BLaER1 (cell line): ENCODE measurements around the gene COL23A1.
"Not testable (repeated sequence)": the region's sequence is repeated elsewhere in the genome, so short reads cannot be mapped to it uniquely, and the experiment has no call there.

Experiments
- H3K27ac ChIP-seq: shearing (Covaris generic); formaldehyde crosslinking; 2 replicates; pipeline ENCODE4 v1.8.1; 2022
- H3K27me3 ChIP-seq: shearing (Covaris generic); formaldehyde crosslinking; 2 replicates; pipeline ENCODE4 v1.8.1; 2022
- H3K36me3 ChIP-seq: shearing (Covaris generic); formaldehyde crosslinking; 2 replicates; pipeline ENCODE4 v1.8.1; 2022
- H3K4me1 ChIP-seq: shearing (Covaris generic); formaldehyde crosslinking; 2 replicates; pipeline ENCODE4 v1.8.1; 2022
- H3K4me2 ChIP-seq: shearing (Covaris generic); formaldehyde crosslinking; 2 replicates; pipeline ENCODE4 v1.8.1; 2022
- H3K4me3 ChIP-seq: shearing (Covaris generic); formaldehyde crosslinking; 2 replicates; pipeline ENCODE4 v1.8.1; 2022
- H3K9ac ChIP-seq: shearing (Covaris generic); formaldehyde crosslinking; 2 replicates; pipeline ENCODE4 v1.8.1; 2022
- H3K9me3 ChIP-seq: shearing (Covaris generic); formaldehyde crosslinking; 2 replicates; pipeline ENCODE4 v1.8.1; 2022
- H4K20me1 ChIP-seq: shearing (Covaris generic); formaldehyde crosslinking; 2 replicates; pipeline ENCODE4 v1.8.1; 2022
- Cebpa-rat ChIP-seq: shearing (Covaris generic); IDR thresholded peaks from 2 replicates; pipeline ENCODE4 v1.8.1; 2022

Gene COL23A1

DNA sequence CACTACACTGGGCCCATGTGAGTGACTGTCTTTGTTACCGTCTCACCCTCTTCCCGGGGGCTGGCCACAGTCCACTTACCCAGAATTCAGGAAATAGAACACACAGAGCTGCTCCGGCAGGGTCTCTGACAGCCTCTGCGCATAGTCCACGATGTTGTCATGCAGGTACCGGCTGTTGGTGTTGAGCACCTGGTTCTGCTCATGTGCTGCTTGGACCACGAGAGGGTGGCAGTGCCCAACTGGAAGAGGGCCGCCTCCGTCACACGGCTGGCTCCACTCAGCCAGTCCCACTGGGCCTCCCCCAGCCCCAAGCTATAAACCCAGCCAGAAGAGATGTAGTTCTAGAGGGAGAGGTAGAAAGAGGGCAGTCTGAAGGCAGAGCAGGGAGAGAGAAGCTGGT, 360.3 kb downstream of the COL23A1 start:
- TF ChIP-seq Cebpa-rat: no peak
- H3K4me2 ChIP-seq: no peak overlapping the region
- H3K4me3 ChIP-seq: no peak overlapping the region
- H3K36me3 ChIP-seq: peaks cover 64% of the 10 kb centered on the region
- no peaks in the 10 kb centered on the region for H3K27me3 ChIP-seq
- H3K27ac ChIP-seq: no peak overlapping the region
- no peaks in the 10 kb centered on the region for H3K9me3 ChIP-seq
- H3K9ac ChIP-seq: no peak overlapping the region
- H3K4me1 ChIP-seq: peaks cover 39% of the 10 kb centered on the region
- peaks cover 63% of the 10 kb centered on the region for H4K20me1 ChIP-seq

DNA sequence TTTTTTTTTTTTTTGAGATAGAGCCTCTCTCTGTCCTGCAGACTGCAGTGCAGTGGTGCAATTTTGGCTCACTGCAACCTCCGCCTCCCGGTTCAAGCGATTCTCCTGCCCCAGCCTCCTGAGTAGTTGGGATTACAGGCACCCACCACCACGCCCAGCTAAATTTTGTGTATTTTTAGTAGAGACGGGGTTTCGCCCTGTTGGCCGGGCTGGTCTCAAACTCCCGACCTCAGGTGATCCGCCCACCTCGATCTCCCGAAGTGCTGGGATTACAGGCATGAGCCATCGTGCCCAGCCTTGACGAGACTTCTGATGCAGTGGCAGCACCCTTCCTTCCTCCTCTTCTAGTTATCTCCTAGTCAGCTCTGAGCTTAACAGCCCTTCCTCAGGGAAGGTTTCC, 361.1 kb downstream of the COL23A1 start:
- peaks cover 72% of the 10 kb centered on the region for H3K36me3 ChIP-seq
- not testable (repeated sequence) for H3K27ac ChIP-seq, H3K27me3 ChIP-seq, H3K9me3 ChIP-seq, H3K4me3 ChIP-seq, H3K4me2 ChIP-seq, H3K9ac ChIP-seq
- H4K20me1 ChIP-seq: peaks cover 70% of the 10 kb centered on the region
- peaks cover 31% of the 10 kb centered on the region for H3K4me1 ChIP-seq

DNA sequence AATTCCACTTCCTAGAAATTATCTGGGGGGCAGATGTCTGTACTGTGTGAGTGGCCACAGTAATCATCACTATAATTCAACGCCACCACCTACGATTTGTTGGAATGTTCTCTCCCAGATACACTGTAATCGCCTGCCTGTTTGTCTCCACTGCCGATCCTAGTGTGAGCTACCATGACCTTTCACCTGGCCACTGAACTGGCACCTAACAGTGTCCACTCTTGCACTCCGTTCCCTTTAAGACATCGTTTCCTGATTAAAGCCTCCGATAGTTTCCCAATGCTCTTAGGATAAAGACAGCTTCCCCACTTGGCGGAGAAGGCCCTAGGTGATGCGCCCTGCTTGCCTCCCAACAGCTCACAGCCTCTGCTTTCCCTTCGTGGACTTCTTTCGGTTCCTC, 361.6 kb downstream of the COL23A1 start:
- peaks cover 77% of the 10 kb centered on the region for H3K36me3 ChIP-seq
- H4K20me1 ChIP-seq: peaks cover 75% of the 10 kb centered on the region
- no peak for TF ChIP-seq Cebpa-rat
- H3K27ac ChIP-seq: no peak overlapping the region
- H3K4me1 ChIP-seq: peaks cover 29% of the 10 kb centered on the region
- no peak overlapping the region for H3K4me2 ChIP-seq
- H3K9ac ChIP-seq: no peak overlapping the region
- H3K4me3 ChIP-seq: no peak overlapping the region
- no peaks in the 10 kb centered on the region for H3K27me3 ChIP-seq
- no peaks in the 10 kb centered on the region for H3K9me3 ChIP-seq

DNA sequence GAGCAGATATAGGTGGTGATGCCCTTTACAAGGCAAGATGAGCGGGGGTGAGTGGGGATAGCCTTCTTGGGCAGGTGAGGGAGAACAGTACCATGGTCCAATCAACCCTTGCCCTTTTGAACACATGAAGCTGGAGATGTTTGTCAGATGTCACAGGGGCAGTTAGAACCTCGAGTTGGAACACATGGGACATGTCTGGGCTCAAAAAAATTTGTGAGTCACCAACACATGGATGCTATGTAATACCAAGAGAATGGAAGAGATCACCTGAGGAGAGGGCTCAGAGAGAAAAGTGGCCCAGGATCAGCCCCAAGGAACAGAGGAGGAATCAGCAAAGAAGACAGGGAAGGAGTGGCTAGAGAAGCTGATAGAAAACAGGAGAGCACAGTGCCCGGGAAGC, 362.3 kb downstream of the COL23A1 start:
- Histone ChIP-seq H3K4me2 (no peak overlapping the region), H3K4me1 (peaks cover 24% of the 10 kb centered on the region), H3K9ac (no peak overlapping the region), H3K36me3 (peaks cover 84% of the 10 kb centered on the region), H4K20me1 (peaks cover 82% of the 10 kb centered on the region), H3K9me3 (no peaks in the 10 kb centered on the region), H3K27me3 (no peaks in the 10 kb centered on the region), H3K4me3 (no peak overlapping the region), H3K27ac (no peak overlapping the region)
- TF ChIP-seq Cebpa-rat: no peak

DNA sequence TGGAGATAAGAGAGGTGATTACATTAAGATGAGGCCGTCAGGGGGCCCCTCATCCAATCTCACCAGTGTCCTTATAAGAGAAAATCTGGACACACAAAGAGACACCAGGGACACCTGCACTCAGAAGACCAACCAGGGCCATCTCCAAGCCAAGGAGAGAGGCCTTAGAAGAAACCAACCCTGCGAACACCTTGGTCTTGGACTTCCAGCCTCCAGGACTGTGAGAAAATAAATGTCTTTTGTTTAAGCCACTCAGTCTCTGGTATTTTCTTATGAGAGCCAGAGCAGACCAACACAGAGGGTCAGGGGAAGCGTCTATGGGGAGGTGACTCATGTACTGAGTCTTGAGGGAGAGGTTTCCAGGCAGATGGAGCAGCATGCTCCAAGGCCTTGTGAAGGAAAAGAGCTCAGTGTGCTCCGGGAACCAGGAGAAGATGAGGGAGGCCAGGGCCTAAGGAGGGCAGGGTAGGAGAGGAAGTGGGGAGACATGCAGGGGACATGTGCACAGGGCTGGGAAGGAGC, 363.0 kb downstream of the COL23A1 start:
- Histone ChIP-seq H3K4me3 (no peak overlapping the region), H3K4me1 (peaks cover 20% of the 10 kb centered on the region), H3K4me2 (no peak overlapping the region), H3K27me3 (no peaks in the 10 kb centered on the region), H3K9me3 (no peaks in the 10 kb centered on the region), H3K27ac (no peak overlapping the region), H4K20me1 (peaks cover 89% of the 10 kb centered on the region), H3K9ac (no peak overlapping the region), H3K36me3 (peaks cover 91% of the 10 kb centered on the region)
- TF ChIP-seq Cebpa-rat: no peak

DNA sequence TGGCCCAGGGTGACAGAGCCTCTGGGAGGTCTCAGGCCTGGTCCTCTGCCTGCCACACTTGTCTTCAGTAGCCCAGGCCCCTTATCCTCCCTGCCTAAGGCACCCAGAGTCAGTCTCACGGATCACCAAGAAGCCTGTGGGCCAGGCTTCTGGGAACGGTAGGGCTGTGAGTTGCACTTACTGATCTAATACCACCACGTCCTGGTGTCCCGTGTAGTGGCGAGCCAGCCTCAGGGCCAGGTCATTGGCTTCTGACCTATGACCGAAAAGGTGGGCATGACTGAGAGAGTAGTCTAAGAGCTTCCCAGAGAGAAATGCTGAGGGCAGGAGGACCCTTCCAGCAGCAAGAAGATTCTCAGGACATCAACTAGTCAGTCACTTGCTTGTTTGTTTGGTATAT, 365.0 kb downstream of the COL23A1 start:
- no peak overlapping the region for H3K4me2 ChIP-seq
- no peaks in the 10 kb centered on the region for H3K27me3 ChIP-seq
- H3K4me1 ChIP-seq: peaks cover 3% of the 10 kb centered on the region
- H3K27ac ChIP-seq: no peak overlapping the region
- H3K4me3 ChIP-seq: no peak overlapping the region
- H3K9ac ChIP-seq: no peak overlapping the region
- no peak for TF ChIP-seq Cebpa-rat
- peaks cover 90% of the 10 kb centered on the region for H4K20me1 ChIP-seq
- no peaks in the 10 kb centered on the region for H3K9me3 ChIP-seq
- peaks cover 100% of the 10 kb centered on the region for H3K36me3 ChIP-seq

DNA sequence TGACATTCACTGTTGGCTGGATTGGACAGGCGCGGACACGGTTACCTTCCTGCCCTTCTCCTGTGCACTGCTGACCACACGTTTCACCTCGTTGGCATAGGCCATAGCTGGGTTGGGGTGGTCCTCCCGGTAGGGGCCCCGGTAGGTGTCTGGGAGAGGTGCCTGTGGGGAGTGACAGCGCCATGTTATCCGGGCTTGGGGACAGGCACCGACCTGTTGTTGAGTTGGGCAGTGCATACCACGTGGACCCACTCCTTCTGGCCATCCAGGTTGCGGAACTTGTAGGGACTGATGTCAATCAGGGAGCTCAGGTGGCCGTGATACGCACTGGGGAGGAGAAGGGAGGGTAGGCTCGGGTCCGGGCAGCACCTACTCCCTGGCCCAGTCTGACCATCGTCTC, 365.8 kb downstream of the COL23A1 start:
- TF ChIP-seq Cebpa-rat: no peak
- Histone ChIP-seq H3K27me3 (no peaks in the 10 kb centered on the region), H3K9ac (no peak overlapping the region), H3K4me2 (no peak overlapping the region), H4K20me1 (peaks cover 90% of the 10 kb centered on the region), H3K36me3 (peaks cover 100% of the 10 kb centered on the region), H3K9me3 (no peaks in the 10 kb centered on the region), H3K27ac (no peak overlapping the region), H3K4me1 (no peaks in the 10 kb centered on the region), H3K4me3 (no peak overlapping the region)

DNA sequence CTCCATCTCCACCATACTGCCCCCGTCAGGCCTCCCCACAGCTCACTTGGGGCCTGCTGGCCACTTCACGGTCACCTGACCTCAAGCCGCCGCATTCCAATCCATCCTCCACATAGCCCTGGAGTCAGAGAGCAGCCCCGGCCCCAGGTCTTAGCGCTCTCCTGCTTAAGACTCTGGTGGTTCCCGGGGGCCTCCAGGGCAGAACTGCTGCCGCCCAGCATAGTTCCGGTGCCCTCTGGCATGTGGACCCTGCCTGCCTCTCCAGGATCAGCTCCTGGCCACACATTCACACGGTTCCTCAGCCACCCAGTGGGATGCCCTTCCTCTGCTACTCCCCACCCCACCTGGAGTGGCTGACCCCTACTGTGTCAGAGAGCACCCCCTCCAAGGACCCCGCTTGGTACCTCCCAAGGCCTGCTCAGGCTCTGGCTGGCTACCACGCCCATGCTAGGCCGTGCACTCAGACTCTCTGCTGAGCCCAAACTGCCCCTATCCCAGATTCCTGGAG, 366.3 kb downstream of the COL23A1 start:
- H3K4me3 ChIP-seq: no peak overlapping the region
- H3K9ac ChIP-seq: no peak overlapping the region
- H4K20me1 ChIP-seq: peaks cover 87% of the 10 kb centered on the region
- H3K36me3 ChIP-seq: peaks cover 97% of the 10 kb centered on the region
- H3K4me2 ChIP-seq: no peak overlapping the region
- H3K27me3 ChIP-seq: no peaks in the 10 kb centered on the region
- H3K9me3 ChIP-seq: no peaks in the 10 kb centered on the region
- no peak overlapping the region for H3K27ac ChIP-seq
- H3K4me1 ChIP-seq: no peaks in the 10 kb centered on the region
- TF ChIP-seq Cebpa-rat: no peak

DNA sequence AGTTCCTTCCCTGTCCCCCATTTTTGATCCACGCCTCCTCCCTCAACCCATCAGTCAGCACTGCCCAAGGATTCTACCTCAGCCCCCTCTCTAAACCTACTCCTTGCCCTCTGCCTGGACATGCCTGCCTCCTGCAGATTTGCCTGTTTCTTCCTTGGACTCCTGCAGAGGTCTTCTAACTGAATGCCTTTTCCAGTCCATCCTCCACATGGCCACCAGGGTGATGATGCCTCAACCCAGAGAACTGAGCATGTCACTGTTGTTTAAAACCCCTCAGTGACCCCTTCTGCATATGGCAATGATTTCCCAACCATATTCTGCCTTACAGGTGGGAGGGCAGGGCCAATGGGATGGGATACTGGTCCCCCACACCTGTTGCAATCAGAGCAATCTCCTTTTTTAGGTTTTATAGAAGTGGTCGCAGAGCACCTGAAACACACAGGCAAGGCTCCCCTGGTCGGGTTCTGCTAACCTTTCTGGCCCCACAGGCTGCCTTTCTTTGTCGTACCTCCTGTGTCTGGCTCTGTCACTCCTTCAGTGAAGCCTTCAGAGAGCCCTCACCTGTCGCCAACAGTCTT, 366.9 kb downstream of the COL23A1 start:
- Histone ChIP-seq H3K4me1 (no peaks in the 10 kb centered on the region), H3K4me2 (no peak overlapping the region), H3K27me3 (no peaks in the 10 kb centered on the region), H3K4me3 (no peak overlapping the region), H3K9me3 (no peaks in the 10 kb centered on the region), H3K9ac (no peak overlapping the region), H4K20me1 (peaks cover 83% of the 10 kb centered on the region), H3K27ac (no peak overlapping the region), H3K36me3 (peaks cover 95% of the 10 kb centered on the region)
- TF ChIP-seq Cebpa-rat: no peak

DNA sequence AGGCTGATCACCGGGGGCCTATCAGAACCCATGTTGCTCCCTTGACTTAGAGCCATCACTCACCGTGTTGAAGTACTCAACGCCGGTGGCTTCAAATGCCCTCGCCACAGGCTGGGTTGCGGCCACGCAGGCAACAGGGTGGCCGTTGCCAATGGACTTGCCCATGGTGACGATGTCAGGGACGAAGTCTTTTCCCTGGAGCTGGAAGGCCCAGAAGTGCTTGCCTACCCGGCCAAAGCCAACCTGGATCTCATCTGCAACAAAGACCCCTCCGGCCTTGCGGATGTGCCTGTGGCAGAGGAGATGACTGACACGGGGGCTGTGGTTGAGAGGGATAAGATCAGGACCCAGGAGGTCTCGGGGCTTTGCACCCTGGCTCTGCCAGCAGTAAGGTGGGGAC, 367.9 kb downstream of the COL23A1 start:
- H3K27me3 ChIP-seq: no peaks in the 10 kb centered on the region
- no peak overlapping the region for H3K9ac ChIP-seq
- H3K4me3 ChIP-seq: no peak overlapping the region
- no peak overlapping the region for H3K27ac ChIP-seq
- H3K9me3 ChIP-seq: no peaks in the 10 kb centered on the region
- no peak overlapping the region for H3K4me2 ChIP-seq
- no peak for TF ChIP-seq Cebpa-rat
- H3K4me1 ChIP-seq: no peaks in the 10 kb centered on the region
- H3K36me3 ChIP-seq: peaks cover 92% of the 10 kb centered on the region
- H4K20me1 ChIP-seq: peaks cover 77% of the 10 kb centered on the region

DNA sequence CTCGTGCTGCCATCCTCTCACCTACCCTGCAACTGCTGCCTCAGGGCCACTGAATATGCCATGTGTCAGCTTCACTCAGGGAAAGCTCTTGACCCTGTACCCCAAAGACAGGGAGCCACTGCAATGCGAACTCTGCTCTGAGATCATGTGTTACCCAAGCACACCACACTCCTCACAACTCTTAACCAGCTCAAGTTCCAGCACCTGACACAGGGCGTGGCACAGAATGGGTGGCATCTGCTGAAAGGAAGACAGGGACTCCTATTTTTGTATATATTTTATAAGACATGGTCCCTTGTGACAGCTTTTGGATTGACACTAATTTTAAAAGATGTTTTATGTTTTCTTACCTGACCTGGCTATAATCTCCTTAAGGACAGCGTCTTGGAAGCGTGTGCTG, 368.3 kb downstream of the COL23A1 start:
- peaks cover 73% of the 10 kb centered on the region for H4K20me1 ChIP-seq
- H3K27me3 ChIP-seq: no peaks in the 10 kb centered on the region
- TF ChIP-seq Cebpa-rat: no peak
- no peak overlapping the region for H3K27ac ChIP-seq
- no peaks in the 10 kb centered on the region for H3K4me1 ChIP-seq
- peaks cover 92% of the 10 kb centered on the region for H3K36me3 ChIP-seq
- H3K9me3 ChIP-seq: no peaks in the 10 kb centered on the region
- no peak overlapping the region for H3K4me3 ChIP-seq
- no peak overlapping the region for H3K4me2 ChIP-seq
- H3K9ac ChIP-seq: no peak overlapping the region
